ENCODE measurements around the gene NISCH. TPM values are rescaled to one million over a fixed set of nuclear protein-coding genes. Genes with fewer than 3 reads are reported as not detected.

NISCH gene
- total and polyA plus RNA-seq, 2 experiments from 2014 or later, result 58.9 to 74.5 TPM

GRCh38 chr3:52541050-52541449, 85.6 kb downstream of the NISCH start:
- Histone ChIP-seq H3K9me3 (ENCODE audit: low read depth) (no peaks in the 10 kb centered on the region), H3K4me3 (no peak overlapping the region), H3K36me3 (replicated peaks; ENCODE audit: insufficient read depth, low read depth) (no peaks in the 10 kb centered on the region), H3K4me1 (ENCODE audit: insufficient read depth) (peaks cover 16% of the 10 kb centered on the region), H3K79me2 (peaks cover 62% of the 10 kb centered on the region), H3K27me3 (no peaks in the 10 kb centered on the region), H3K4me2 (no peak overlapping the region), H3K27ac (no peak overlapping the region), H3K9me2 (replicated peaks; ENCODE audit: insufficient read depth) (no peaks in the 10 kb centered on the region), H2AFZ (no peak overlapping the region), H4K20me1 (ENCODE audit: insufficient read depth, poor library complexity, severe bottlenecking) (peaks cover 22% of the 10 kb centered on the region)
- no peak for DNase-seq (ENCODE audit: low spot score)
- TF ChIP-seq EZH2 (IDR thresholded peaks at IDR 0.05; ENCODE audit: borderline replicate concordance), result no peak
- TF ChIP-seq CTCF (IDR thresholded peaks at IDR 0.05; ENCODE audit: poor library complexity), result no peak
- no peak for TF ChIP-seq EZH2phosphoT487 (IDR thresholded peaks at IDR 0.05; ENCODE audit: low read depth, severe bottlenecking, unreplicated experiment)
- 91% methylated on average over 2 of the region's 2 CpGs for WGBS (ENCODE audit: low lambda C conversion rate, missing lambda C conversion rate)

Other genes starting within 250 kb of the NISCH start
- not detected in 2 replicates for gene TLR9, start 230.0 kb upstream of the NISCH start, total RNA-seq
- not detected in 2 replicates for gene TLR9, start 230.0 kb upstream of the NISCH start, polyA plus RNA-seq
- gene TWF2, start 216.4 kb upstream of the NISCH start, total RNA-seq, result 52.5 and 59.1 TPM in 2 replicates
- gene TWF2, start 216.4 kb upstream of the NISCH start, polyA plus RNA-seq, result 45.7 and 47.4 TPM in 2 replicates
- gene PPM1M, start 209.8 kb upstream of the NISCH start, total RNA-seq, result 6.2 and 8.0 TPM in 2 replicates
- gene PPM1M, start 209.8 kb upstream of the NISCH start, polyA plus RNA-seq, result 8.4 and 10.7 TPM in 2 replicates
- 50.9 and 52.1 TPM in 2 replicates for gene WDR82, start 177.0 kb upstream of the NISCH start, total RNA-seq
- 20.2 and 24.8 TPM in 2 replicates for gene WDR82, start 177.0 kb upstream of the NISCH start, polyA plus RNA-seq
- gene GLYCTK, start 167.8 kb upstream of the NISCH start, total RNA-seq, result 112 and 116 TPM in 2 replicates
- gene GLYCTK, start 167.8 kb upstream of the NISCH start, polyA plus RNA-seq, result 95.5 and 110 TPM in 2 replicates
- gene DNAH1, start 139.3 kb upstream of the NISCH start, total RNA-seq, result 2.5 and 4.0 TPM in 2 replicates
- gene DNAH1, start 139.3 kb upstream of the NISCH start, polyA plus RNA-seq, result 2.7 and 4.2 TPM in 2 replicates
- 54.1 and 68.5 TPM in 2 replicates for gene BAP1, start 45.6 kb upstream of the NISCH start, total RNA-seq
- 57.4 and 59.2 TPM in 2 replicates for gene BAP1, start 45.6 kb upstream of the NISCH start, polyA plus RNA-seq
- gene PHF7, start 44.9 kb upstream of the NISCH start, total RNA-seq, result 7.1 and 7.2 TPM in 2 replicates
- gene PHF7, start 44.9 kb upstream of the NISCH start, polyA plus RNA-seq, result 3.9 and 7.1 TPM in 2 replicates
- 1.5 and 3.8 TPM in 2 replicates for gene SEMA3G, start 10.5 kb upstream of the NISCH start, total RNA-seq
- gene SEMA3G, start 10.5 kb upstream of the NISCH start, polyA plus RNA-seq, result 0.48 and 1.5 TPM in 2 replicates
- gene TNNC1, start 1.6 kb upstream of the NISCH start, total RNA-seq, result 15.0 and 16.1 TPM in 2 replicates
- 9.7 and 19.8 TPM in 2 replicates for gene TNNC1, start 1.6 kb upstream of the NISCH start, polyA plus RNA-seq
- 4.0 and 4.6 TPM in 2 replicates for gene STAB1, start 39.7 kb downstream of the NISCH start, total RNA-seq
- gene STAB1, start 39.7 kb downstream of the NISCH start, polyA plus RNA-seq, result 3.0 and 4.0 TPM in 2 replicates
- gene NT5DC2, start 78.3 kb downstream of the NISCH start, total RNA-seq, result 167 and 172 TPM in 2 replicates
- 166 and 177 TPM in 2 replicates for gene NT5DC2, start 78.3 kb downstream of the NISCH start, polyA plus RNA-seq
- gene UQCC5, start 81.0 kb downstream of the NISCH start, total RNA-seq, result 0.12 and 0.83 TPM in 2 replicates
- 51.7 and 59.4 TPM in 2 replicates for gene UQCC5, start 81.0 kb downstream of the NISCH start, polyA plus RNA-seq
- gene PBRM1, start 230.3 kb downstream of the NISCH start, total RNA-seq, result 70.7 and 77.4 TPM in 2 replicates
- 43.7 and 50.9 TPM in 2 replicates for gene PBRM1, start 230.3 kb downstream of the NISCH start, polyA plus RNA-seq
- 84.8 and 93.3 TPM in 2 replicates for gene GNL3, start 230.4 kb downstream of the NISCH start, total RNA-seq
- gene GNL3, start 230.4 kb downstream of the NISCH start, polyA plus RNA-seq, result 82.6 and 91.1 TPM in 2 replicates